Progenitor cell of endocrine pancreas (in vitro differentiated cells): ENCODE data around the gene ADH4. TPM values are rescaled to one million over a fixed set of nuclear protein-coding genes. Genes with fewer than 3 reads are reported as not detected.
A peak's percentile ranks its signal among the peaks of the same experiment; 100 is the strongest.

Source experiments
- DNase-seq: peaks from one replicate; pipeline ENCODE4 v3.0.0; 2021; ENCODE audit warnings: low spot score; ENCODE audit not compliant: unreplicated experiment
- H3K27ac Mint-ChIP-seq: 2 replicates; pipeline ENCODE4 v1.8.0; 2021; ENCODE audit warnings: mild to moderate bottlenecking, moderate library complexity, mixed read lengths
- H3K27me3 Mint-ChIP-seq: 2 replicates; pipeline ENCODE4 v1.8.0; 2021; ENCODE audit warnings: mixed read lengths
- H3K36me3 Mint-ChIP-seq: 2 replicates; pipeline ENCODE4 v1.8.0; 2022; ENCODE audit warnings: mixed read lengths; ENCODE audit not compliant: insufficient read depth
- H3K4me1 Mint-ChIP-seq: 2 replicates; pipeline ENCODE4 v1.8.0; 2021; ENCODE audit warnings: low read depth, mixed read lengths
- H3K4me3 Mint-ChIP-seq: 2 replicates; pipeline ENCODE4 v1.8.0; 2021; ENCODE audit warnings: low read depth, mild to moderate bottlenecking, moderate library complexity, mixed read lengths
- H3K9me3 Mint-ChIP-seq: 2 replicates; pipeline ENCODE4 v1.8.0; 2021; ENCODE audit warnings: low read depth, mixed read lengths
- CTCF ChIP-seq: fragments of 200-600 bp; sonication (generic); IDR thresholded peaks from one replicate; pipeline ENCODE4 v1.5.0; 2021; ENCODE audit warnings: antibody characterized with exemption, mild to moderate bottlenecking; ENCODE audit not compliant: unreplicated experiment
- total RNA-seq: library from RNA; stranded (reverse); gene quantifications from 2 replicates; pipeline ENCODE4 v1.2.1, GENCODE V29; 2021

Gene ADH4
- total RNA-seq, 1 donor from 2014 or later: not detected

- no peaks in the 10 kb centered on the region for H3K9me3 Mint-ChIP-seq
- peaks cover 2% of the 10 kb centered on the region for H3K4me1 Mint-ChIP-seq
- H3K27ac Mint-ChIP-seq: no peak overlapping the region
- peaks cover 30% of the 10 kb centered on the region for H3K36me3 Mint-ChIP-seq
- H3K4me3 Mint-ChIP-seq: no peak overlapping the region
- DNase-seq: no peak
- no peak for TF ChIP-seq CTCF
- H3K27me3 Mint-ChIP-seq: no peaks in the 10 kb centered on the region
These were observed 64.3 kb downstream of the ADH4 start for GRCh38 chr4:99079625-99080295.

GRCh38 chr4:99078931-99079624 is 65.0 kb downstream of the ADH4 start:
- DNase-seq: no peak
- Mint-ChIP-seq H3K27me3 (no peaks in the 10 kb centered on the region), H3K36me3 (peaks cover 30% of the 10 kb centered on the region), H3K4me1 (peaks cover 2% of the 10 kb centered on the region), H3K9me3 (no peaks in the 10 kb centered on the region), H3K27ac (no peak overlapping the region), H3K4me3 (no peak overlapping the region)
- no peak for TF ChIP-seq CTCF

GRCh38 chr4:99078336-99078735 is 65.8 kb downstream of the ADH4 start:
- DNase-seq: no peak
- no peak for TF ChIP-seq CTCF
- Mint-ChIP-seq H3K9me3 (no peaks in the 10 kb centered on the region), H3K4me1 (peaks cover 2% of the 10 kb centered on the region), H3K27me3 (no peaks in the 10 kb centered on the region), H3K27ac (no peak overlapping the region), H3K36me3 (peaks cover 35% of the 10 kb centered on the region), H3K4me3 (no peak overlapping the region)

GRCh38 chr4:99077177-99077576 is 66.9 kb downstream of the ADH4 start:
- Mint-ChIP-seq H3K4me1 (peaks cover 2% of the 10 kb centered on the region), H3K36me3 (peaks cover 44% of the 10 kb centered on the region), H3K9me3 (no peaks in the 10 kb centered on the region)

More at GRCh38 chr4:99077177-99077576, 66.9 kb downstream of the ADH4 start:
- no peak overlapping the region for H3K4me3 Mint-ChIP-seq
- no peaks in the 10 kb centered on the region for H3K27me3 Mint-ChIP-seq
- no peak for TF ChIP-seq CTCF
- H3K27ac Mint-ChIP-seq: peak overlapping the region; percentile 39
- no peak for DNase-seq
